NCI-H2029 (cell line): ENCODE results near the gene TNFSF9.
"Not testable (repeated sequence)": the region's sequence is repeated elsewhere in the genome, so short reads cannot be mapped to it uniquely, and the experiment has no call there.

Experiments used
- DNase-seq: peaks from one replicate; lab custom pipeline; 2025; lab: John Stamatoyannopoulos, UW

The TNFSF9 gene

DNA sequence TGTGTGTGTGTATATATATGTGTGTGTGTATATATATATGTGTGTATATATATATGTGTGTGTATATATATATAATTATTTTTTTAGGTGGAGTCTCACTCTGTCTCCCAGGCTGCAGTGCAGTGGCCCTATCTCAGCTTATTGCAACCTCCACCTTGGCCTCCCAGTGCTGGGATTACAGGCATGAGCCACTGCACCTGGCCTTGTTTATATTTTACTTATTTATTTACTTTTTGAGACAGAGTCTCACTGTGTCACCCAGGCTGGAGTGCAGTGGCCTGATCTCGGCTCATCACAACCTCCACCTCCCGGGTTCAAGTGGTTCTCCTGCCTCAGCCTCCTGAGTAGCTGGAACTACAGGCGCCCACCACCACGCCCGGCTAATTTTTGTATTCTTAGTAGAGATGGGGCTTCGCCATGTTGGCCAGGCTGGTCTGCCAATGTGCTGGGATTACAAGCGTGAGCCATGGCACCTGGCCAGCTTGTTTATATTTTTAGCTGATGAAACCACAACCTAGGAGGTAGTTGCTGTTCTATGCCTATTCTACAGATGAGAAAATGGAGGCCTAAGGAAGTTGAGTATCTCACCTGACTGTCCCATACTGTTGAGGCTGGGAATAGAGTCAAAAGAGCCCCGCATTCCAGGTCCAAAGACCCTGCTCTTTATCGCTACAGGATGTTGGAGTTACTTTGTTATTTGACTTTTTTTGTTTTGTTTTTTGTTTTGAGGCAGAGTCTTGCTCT lies 22.6 kb upstream of the TNFSF9 start:
- DNase-seq = not testable (repeated sequence)

DNA sequence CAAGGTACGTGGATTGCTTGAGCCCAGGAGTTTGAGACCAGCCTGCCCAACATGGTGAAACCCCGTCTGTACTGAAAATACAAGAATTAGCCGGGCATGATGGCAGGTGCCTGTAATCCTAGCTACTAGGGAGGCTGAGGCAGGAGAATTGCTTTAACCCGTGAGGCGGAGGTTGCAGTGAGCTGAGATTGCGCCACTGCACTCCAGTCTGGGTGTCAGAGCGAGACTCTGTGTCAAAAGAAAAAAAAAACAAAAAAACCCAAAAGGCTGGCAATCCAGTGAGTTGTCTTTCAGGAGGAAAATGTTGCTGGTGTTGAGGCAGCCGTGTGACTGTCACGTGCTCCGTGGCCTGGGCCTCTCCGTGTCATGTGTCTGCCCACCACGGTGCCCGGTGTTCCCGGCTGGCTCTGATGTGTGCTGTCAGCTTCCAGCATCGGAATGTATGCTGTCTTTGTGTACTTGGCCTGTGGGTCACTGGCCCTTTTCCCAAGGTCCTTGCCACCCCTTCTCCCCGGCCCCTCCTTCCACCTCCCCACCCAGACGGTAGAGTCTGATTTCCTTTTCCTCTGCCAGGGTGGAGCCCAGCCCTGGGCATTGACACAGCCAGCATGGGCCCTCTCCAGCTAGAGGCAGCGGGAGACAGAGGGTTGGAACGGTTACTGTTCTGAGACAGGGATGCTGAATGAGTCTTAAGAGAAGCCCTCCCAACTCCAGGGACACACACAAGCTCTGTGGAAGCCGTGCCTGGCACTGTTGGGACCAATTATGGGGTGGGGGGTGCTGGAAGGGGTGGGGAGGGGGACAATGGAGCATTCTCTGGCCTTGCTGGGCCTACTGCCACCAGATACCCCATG lies 21.5 kb upstream of the TNFSF9 start:
- DNase-seq = no peak

DNA sequence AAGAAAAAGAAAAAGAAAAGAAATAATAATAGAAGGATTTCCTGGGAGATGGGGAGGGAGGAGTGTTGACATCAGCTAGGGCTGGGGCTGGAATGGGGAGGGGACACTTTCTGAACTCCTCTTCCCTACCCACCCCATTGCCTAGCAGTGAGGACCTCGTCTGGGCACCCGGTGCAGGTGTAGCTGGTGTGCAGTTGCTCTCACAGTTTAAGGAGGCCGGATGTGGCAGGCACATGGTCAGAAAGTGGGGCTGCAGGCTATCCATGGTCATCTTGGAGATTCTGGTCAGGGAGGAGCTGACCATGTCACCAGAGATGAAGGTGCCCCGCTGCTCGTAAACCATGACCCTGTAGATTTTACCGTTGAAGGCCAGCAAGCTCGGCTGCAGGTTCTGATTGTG lies 20.2 kb upstream of the TNFSF9 start:
- no peak for DNase-seq

DNA sequence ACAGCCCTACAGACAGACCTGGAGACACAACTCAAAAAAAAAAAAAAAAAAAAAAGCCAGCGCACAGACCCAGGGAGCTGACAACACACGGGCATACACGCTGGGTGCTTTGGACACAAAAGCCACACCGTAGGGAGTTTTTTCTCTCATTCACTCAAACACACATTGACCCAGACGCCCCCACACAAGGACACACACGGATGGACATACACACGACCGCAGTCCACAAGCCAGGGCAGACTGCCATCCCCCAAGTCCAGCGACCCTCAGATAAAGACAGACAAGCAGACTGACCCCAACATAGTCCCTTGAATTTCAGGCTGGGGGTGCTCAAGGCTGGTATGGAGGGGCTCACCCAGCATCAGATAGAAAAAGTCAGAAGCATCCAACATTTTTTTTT lies 16.7 kb upstream of the TNFSF9 start:
- DNase-seq = no peak

DNA sequence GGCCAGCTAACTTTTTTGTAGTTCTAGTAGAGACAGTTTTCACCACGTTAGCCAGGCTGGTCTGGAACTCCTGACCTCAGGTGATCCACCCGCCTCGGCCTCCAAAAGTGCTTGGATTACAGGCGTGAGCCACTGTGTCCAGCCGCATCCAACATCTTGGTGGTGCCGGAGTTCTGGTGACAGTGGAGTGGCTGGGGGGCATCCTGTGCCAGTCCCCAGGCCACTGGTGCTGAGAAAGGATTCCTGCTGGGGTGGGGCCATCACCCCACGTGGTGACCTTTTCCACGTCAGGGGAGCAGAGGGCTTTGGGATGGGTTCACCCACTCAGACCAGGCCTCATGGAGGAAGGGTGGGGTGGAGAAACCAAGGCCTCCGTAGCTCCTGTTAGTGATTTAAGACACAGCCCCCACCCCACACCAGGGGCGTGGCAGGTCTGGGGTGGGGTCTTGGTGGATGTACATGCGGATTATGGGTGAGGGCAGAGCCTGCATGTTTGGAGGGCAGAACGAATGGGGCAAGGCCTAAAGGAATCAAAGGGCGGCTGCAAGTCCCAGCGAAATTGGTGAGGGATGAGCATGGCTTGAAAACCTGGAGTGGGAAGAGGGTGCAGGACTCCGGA lies 15.8 kb upstream of the TNFSF9 start:
- no peak for DNase-seq

DNA sequence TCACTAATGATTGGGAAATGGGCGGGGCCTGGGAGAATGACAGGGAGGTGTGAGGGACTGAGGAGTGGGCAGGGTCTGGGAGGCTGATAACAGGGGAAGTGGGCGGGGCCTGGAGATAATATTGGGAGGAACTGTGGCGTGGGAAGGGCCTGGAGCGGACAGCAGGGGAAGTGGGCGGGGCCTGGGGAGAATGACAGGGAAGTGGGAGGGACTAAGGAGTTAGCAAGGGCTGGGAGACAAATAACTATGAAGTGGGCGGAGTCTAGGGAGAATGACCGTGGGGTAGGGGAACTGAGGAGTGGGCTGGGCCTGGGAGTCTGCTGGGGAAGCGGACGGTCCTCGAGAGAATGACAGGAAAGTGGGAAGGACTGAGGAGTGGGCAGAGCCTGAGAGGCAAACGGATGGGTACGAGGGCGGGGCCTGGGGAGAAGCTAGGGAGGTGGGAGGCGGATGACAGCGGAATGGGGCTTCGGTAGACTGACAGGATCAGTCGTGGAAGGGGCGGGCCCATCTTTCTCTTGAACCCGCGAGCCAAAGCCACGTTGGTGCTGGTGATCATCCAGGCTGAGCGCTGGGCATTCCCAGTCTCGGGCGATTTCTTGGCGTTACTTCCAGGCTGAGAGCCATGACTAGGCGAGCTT lies 14.7 kb upstream of the TNFSF9 start:
- peak; percentile 97 for DNase-seq

DNA sequence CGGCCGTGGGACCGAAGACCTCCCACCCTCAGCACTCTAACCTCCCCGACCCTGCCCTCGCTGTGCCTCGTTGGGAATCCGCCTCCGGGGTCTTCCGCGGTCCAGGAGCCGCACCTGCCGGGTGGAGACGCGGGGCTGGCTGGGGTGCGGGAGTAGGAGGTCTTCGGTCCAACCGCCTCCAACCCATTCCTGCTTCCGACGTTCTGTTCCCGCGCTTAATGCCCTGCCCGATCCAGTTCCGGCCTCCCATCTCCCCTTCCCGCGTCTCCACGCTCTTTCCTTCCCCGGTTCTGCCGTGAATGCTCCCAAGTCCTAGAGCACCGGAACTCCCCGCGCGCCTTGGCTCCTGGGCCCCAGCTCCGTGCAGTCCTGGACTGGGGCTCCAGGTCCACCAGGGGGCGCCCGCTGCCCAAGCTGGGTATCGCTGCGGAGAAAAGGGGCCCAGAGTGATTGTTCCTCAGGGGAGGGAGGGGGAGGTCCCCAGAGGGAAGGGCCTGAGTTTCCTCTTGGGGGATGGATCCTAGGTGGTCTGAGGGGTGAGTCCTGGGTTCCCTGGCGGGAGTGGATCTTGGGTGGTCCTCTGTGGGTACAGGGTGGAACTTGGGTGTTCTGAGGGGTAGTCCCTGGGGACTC lies 14.1 kb upstream of the TNFSF9 start:
- DNase-seq = peak; percentile 88

DNA sequence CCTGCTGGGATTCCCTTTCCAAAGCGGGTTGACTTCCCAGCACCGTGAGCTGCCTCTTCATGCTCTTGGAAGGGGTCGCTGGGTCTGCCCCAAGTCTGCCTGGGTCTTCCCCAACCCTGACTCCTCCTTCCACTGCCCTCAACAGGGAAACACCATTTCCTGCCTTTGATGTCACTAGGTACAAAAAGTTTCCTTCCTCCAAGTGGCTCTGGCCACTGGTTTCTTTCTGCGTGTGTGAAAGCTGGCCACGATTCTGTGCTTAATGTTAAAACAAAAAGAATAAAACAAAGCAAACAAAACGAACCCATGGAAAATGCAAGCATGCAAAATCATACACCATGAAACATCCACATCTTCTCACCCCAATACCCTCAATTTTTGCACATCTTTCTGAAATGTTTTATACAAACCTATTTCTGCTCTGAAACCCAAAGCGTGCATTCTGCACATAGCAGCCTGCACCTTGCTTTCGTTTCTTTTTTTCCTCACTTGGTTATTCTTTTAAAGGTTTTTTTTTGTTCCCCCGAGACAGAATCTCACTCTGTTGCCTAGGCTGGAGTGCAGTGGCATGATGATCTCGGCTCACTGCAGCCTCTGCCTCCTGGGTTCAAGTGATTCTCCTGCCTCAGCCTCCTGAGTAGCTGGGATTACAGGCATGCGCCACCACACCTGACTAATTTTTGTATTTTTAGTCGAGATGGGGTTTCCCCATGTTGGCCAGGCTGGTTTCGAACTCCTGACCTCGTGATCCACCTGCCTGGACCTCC lies 12.5 kb upstream of the TNFSF9 start:
- no peak for DNase-seq

DNA sequence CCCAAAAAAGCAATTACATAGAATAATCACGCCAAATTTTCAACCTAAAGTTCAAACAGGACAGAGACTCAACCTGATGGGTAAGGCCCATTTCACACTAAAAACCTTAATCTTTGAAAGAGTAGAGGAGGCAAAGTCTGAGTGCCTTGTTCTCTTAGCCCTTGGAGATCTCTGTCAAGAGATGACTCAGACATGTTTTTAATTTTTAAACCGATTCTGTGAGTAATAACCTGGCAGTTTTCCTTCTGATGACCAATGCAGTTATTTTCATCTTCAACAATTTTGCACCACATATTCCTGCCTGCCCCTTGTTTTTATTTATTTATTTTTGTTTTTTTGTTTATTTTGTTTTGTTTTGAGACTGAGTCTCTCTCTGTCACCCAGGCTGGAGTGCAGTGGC lies 11.5 kb upstream of the TNFSF9 start:
- DNase-seq = no peak

DNA sequence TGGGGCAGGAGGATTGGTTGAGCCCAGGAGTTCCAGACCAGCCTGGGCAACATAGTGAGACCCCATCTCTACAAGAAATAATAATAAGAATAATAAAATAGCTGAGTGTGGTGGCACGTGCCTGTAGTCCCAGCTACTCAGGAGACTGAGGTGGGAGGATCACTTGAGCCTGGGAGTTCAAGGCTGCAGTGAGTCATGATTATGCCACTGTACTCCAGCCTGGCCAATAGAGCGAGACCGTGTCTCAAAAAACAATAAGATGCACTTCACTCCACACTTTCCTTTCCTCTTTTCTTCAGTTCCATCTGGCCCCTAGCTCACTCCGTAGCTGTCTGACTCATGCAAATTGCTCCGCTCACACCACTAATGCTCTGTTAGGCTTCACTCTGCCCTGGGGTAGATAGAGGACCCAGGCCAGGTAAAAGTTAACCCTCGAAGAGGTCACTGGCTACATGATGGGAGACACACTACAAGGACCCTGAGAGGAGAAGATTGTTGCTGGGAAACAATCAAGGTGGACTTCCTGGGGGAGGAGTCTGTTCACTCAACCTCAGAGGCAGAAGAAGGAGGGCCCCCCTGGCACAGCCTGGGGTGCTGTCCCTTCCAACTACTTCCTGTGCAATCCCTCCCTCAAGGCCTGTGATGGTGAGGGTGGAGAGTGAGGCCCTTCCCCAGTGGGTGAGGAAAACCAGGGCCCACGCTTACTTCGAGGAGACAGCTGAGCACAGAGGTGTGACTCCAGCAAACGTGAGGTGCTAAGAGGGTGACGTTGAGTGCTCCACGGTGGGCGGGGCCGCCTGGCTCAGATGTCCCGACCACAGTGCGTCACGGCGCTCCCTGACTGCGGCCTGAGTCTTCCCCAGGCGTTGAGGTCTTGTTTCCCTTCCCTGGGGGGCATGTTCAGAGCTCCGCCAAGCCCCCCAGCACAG lies 8.8 kb upstream of the TNFSF9 start:
- DNase-seq = no peak

DNA sequence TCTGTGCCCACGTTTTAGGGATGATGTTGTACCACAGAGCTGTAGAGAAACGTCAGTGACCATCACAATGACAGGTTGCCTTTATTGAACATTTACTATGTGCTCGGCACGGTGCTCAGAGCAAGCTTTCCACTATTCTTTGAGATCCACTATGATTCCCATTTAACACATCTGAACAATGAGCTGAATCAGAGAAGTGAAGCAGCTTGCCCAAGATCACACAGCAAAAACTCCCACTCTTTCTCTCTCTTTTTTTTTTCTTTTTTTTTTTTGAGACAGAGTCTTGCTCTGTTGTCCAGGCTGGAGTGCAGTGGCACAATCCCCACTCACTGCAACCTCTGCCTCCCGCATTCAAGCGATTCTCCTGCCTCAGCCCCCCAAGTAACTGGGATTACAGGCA lies 8.1 kb upstream of the TNFSF9 start:
- DNase-seq = no peak

DNA sequence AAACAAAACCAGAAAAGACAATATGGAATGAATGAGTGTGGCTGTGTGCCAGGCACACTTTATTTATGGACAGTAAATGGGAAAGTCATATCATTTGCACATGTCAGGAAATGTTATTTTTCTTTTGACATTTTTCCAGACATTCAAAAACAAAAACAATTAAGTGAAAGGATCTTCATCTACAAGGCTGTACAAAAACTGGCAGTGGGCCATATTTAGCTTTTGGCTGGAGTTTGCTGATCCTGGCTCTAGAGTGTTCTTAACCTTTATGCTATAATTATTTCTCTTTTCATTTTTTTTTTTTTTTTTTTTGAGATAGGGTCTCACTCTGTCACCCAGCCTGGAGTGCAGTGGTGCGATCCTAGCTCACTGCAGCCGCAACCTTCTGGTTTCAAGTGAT lies 6.5 kb upstream of the TNFSF9 start:
- no peak for DNase-seq

DNA sequence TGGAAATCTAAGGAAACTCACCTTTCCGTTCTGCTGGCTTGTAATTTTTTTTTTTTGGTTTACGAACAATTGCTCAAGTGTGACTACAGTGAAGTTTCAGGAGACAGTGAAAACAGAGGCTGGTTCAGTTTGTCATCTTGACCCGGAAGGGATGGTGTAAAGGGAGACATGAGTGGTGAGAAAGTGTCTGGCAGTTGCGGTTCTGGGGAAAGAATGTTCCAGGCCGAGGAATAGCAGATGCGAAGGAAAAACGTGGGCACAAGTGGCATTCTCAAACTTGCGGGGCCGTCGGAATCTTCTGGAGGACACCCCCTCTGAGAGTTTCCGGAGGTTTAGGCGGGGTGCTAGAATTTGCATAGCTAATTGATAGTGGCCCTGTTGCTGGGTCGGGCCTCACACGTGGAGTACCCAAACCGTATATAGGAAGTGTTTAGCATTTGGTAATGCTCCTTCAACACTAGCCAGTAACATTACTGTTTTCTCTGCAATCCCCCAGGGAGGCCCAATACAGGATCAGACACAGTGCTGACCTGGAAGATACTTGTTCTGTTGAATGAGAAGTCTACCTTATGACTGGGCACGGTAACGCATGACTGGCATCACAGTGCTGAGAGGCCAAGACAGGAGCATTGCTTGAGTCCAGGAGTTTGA lies 2.8 kb upstream of the TNFSF9 start:
- no peak for DNase-seq

DNA sequence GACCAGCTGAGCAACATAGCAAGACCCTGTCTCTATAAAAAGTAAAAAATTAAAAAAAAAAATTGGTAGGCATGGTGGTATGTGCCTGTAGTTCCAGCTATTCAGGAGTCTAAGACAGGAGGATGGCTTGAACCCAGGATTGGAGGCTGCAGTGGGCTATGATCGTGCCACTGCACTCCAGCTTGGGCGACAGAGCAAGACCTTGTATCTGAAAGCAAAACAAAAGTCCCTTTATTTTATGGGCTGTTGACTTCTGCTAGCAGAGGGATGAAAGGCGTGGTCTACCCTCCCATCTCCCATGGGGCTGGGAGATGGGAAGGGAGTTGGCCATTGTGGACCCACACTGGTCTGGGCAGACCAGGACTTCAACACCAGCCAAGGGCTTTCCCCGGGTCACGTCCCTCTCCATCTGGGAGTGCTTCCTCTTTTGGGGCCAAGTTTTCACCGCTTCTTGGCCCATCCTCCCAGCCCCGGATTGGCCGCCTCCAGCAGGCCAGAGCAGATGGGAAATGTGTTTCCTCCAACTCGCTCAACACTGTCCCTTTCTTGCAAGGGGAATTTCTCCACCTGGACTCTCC lies 2.2 kb upstream of the TNFSF9 start:
- no peak for DNase-seq

DNA sequence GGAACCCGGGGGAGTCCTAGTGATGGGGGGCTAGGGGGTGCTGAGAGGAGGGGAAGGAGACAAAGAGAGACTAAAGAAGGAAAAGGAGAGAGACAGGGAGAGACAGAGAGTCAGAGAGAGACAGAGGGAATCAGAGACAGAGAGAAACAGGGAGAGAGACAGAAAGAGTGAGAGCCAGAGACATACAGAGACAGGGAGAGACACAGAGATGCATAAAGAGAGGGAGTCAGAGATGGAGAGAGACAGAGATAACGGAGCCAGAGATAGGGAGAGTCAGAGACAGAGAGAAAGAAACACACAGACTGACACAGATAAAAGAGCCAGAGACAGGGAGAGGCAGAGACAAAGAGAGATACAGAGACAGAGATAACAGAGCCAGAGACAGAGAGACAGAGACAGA lies 1.5 kb upstream of the TNFSF9 start:
- DNase-seq = no peak

DNA sequence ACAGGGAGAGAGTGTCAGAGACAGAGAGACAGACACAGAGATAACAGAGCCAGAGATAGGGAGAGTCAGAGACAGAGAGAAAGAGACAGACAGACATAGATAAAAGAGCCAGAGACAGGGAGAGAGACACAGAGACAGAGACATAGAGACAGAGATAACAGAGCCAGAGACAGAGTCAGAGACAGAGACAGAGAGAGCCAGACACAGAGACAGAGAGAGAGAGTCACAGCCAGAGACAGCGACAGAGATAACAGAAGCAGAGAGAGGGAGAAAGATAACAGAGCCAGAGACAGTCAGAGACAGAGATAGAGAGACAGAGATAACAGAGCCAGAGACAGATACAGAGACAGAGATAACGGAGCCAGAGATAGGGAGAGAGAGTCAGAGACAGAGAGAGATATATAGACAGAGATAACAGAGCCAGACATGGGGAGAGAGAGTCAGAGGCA lies 865 bp upstream of the TNFSF9 start:
- DNase-seq = no peak

DNA sequence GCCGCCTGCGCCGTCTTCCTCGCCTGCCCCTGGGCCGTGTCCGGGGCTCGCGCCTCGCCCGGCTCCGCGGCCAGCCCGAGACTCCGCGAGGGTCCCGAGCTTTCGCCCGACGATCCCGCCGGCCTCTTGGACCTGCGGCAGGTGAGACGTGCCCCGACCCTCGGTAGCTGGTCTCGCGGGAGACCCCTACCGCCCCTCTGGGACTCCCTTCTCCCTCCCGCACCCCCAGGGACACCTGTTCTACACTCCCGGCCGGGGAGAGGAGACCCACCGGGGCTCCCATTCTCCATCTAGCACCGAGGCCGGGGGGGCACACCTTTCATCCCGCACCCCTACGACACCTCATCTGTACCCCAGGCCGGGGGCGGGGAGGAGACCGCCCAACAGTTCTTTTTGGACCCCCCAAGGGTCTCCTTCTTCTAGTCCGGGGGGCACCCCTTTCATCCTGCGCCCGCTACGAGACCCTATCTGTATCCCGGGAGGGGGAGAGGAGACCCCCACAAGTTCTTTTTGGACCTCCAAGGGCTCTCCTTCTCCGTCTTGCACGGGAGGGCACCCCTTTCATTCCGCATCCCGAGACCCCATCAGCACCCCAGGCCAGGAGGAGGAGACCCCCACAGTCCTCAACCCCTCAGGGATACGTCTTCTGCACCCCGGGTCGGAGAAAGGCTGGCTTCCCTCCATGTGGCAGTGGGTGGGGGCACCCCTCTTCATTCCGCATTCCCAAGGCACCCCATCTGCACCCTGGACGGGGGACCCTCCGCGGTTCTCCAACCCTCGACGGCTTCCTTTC lies 533 bp downstream of the TNFSF9 start:
- DNase-seq = no peak

DNA sequence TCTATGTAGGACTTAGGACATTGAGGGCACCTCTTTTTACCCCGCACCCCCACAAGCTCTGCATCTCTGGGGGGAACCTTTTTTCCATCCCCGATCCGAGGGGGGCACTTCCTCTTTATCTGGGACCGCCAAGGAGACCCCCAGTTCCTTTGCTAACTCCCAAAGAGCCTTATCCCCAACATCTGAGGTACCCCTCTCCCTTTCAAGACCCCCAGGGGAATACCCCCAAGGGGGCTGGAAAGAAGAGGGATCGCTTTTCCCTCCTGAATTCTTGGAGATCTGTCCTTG lies 1.1 kb downstream of the TNFSF9 start:
- DNase-seq = no peak
